ENCODE results near the gene DNAJC21. TPM values are rescaled to one million over a fixed set of nuclear protein-coding genes. Genes with fewer than 3 reads are reported as not detected.

Gene DNAJC21
- total RNA-seq, 2 experiments from 2014 or later: 47.9 to 50.4 TPM

DNA sequence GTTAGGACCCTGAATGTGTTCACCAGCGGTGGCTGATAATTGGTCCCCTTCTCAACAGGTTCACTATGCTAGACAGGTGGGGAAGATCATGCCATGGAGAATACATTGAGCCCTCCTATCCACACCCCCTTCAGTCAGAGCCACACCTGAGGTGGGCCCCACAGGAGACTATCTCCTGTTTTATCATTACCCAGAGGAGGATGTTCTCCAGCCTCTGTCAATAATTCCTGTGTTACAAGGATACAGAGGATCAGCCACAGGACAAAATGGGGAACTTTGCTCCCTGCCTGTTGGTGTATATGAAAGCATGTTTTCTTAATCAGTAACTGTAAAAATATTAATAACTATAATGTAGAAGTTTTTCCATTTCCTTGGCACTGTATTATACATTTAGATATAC, 40.0 kb upstream of the DNAJC21 start:
- Histone ChIP-seq H3K4me1 (ENCODE audit: insufficient read depth, low read length) (no peaks in the 10 kb centered on the region), H3K27ac (ENCODE audit: low read depth in 1 of 2, low read length in 2 of 2) (no peak overlapping the region), H3K27me3 (ENCODE audit: control insufficient read depth in 1 of 2, insufficient read depth in 2 of 2, low read length in 2 of 2) (no peaks in the 10 kb centered on the region), H3K36me3 (ENCODE audit: insufficient read depth, low read length) (no peaks in the 10 kb centered on the region), H3K4me3 (ENCODE audit: low read length) (no peak overlapping the region), H3K9me3 (ENCODE audit: control insufficient read depth in 1 of 2, insufficient read depth in 1 of 2, low read length in 2 of 2) (no peaks in the 10 kb centered on the region)
- no peaks in the 10 kb centered on the region for H3K9me3 Mint-ChIP-seq
- peaks cover 3% of the 10 kb centered on the region for H3K27me3 Mint-ChIP-seq
- intact Hi-C loops (cut with DNase I, micrococcal nuclease): no loop called here
- no peaks in the 10 kb centered on the region for H3K36me3 Mint-ChIP-seq (ENCODE audit: low read depth)
- H3K4me1 Mint-ChIP-seq (ENCODE audit: low read depth): no peaks in the 10 kb centered on the region
- ChIA-PET CTCF (no interaction called here), POLR2A (no interaction called here)
- no peak overlapping the region for H3K4me3 Mint-ChIP-seq
- TF ChIP-seq, protein P1, sequence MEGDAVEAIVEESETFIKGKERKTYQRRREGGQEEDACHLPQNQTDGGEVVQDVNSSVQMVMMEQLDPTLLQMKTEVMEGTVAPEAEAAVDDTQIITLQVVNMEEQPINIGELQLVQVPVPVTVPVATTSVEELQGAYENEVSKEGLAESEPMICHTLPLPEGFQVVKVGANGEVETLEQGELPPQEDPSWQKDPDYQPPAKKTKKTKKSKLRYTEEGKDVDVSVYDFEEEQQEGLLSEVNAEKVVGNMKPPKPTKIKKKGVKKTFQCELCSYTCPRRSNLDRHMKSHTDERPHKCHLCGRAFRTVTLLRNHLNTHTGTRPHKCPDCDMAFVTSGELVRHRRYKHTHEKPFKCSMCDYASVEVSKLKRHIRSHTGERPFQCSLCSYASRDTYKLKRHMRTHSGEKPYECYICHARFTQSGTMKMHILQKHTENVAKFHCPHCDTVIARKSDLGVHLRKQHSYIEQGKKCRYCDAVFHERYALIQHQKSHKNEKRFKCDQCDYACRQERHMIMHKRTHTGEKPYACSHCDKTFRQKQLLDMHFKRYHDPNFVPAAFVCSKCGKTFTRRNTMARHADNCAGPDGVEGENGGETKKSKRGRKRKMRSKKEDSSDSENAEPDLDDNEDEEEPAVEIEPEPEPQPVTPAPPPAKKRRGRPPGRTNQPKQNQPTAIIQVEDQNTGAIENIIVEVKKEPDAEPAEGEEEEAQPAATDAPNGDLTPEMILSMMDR (IDR thresholded peaks at IDR 0.05): no peak
- DNase-seq (no peak), ATAC-seq (ENCODE audit: poor library complexity) (no peak)
- no peak overlapping the region for H3K27ac Mint-ChIP-seq

DNA sequence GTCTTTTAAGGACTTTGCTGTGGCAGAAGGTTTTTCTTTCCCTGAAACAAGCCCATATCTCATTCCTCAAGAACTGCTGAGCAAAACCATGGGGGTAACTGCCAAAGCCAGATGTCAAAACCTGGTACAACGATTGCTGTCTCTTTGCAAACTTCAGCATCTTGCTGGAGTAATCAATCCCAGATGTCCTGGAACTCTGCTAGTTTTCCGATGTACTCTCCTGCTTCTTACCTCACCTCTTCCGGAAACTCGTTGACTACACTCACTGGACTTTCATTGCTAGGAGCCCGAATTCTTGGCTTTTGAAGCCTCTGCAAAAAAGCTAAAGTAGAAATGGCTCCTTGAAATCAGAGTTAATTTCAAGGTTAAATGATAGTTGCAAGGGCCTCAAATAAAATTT, 37.4 kb upstream of the DNAJC21 start:
- TF ChIP-seq, protein P1 (IDR thresholded peaks at IDR 0.05): no peak
- CTCF ChIA-PET: no interaction called here
- Histone ChIP-seq H3K36me3 (ENCODE audit: insufficient read depth, low read length) (no peaks in the 10 kb centered on the region), H3K27me3 (ENCODE audit: control insufficient read depth in 1 of 2, insufficient read depth in 2 of 2, low read length in 2 of 2) (no peaks in the 10 kb centered on the region), H3K4me1 (ENCODE audit: insufficient read depth, low read length) (no peaks in the 10 kb centered on the region), H3K27ac (ENCODE audit: low read depth in 1 of 2, low read length in 2 of 2) (no peak overlapping the region), H3K4me3 (ENCODE audit: low read length) (no peak overlapping the region), H3K9me3 (ENCODE audit: control insufficient read depth in 1 of 2, insufficient read depth in 1 of 2, low read length in 2 of 2) (no peaks in the 10 kb centered on the region)
- ATAC-seq (ENCODE audit: poor library complexity) (no peak), DNase-seq (no peak)
- intact Hi-C loops (cut with DNase I, micrococcal nuclease): no loop called here
- no peaks in the 10 kb centered on the region for H3K36me3 Mint-ChIP-seq (ENCODE audit: low read depth)
- H3K27me3 Mint-ChIP-seq: no peaks in the 10 kb centered on the region
- H3K4me3 Mint-ChIP-seq: no peak overlapping the region
- H3K9me3 Mint-ChIP-seq: no peaks in the 10 kb centered on the region
- no peaks in the 10 kb centered on the region for H3K4me1 Mint-ChIP-seq (ENCODE audit: low read depth)
- no peak overlapping the region for H3K27ac Mint-ChIP-seq
- POLR2A ChIA-PET: no interaction called here

DNA sequence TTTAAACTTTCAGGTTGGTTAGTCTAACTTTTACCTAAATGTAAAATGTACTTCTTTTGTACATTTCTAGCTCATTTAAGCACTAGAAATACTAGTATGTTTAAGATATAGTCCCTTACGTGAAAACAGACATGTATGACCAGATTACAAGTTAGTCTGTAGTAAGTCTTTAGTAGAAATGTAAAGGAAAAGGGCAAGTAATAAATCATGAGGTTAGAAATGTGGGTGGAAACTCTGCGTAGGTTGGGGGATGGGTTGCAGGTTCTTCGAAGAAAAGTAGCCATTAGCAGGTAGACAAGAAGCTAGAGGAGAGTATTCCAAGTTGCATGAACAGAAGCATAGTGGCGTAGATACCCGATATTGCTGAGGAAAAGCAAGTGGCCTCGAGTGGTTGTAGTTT, 36.9 kb upstream of the DNAJC21 start:
- intact Hi-C loops (cut with DNase I, micrococcal nuclease): no loop called here
- Mint-ChIP-seq H3K4me3 (no peak overlapping the region), H3K27ac (no peak overlapping the region), H3K9me3 (no peaks in the 10 kb centered on the region), H3K4me1 (ENCODE audit: low read depth) (no peaks in the 10 kb centered on the region), H3K36me3 (ENCODE audit: low read depth) (no peaks in the 10 kb centered on the region), H3K27me3 (no peaks in the 10 kb centered on the region)
- CTCF ChIA-PET: no interaction called here
- Histone ChIP-seq H3K4me1 (ENCODE audit: insufficient read depth, low read length) (no peaks in the 10 kb centered on the region), H3K4me3 (ENCODE audit: low read length) (no peak overlapping the region), H3K36me3 (ENCODE audit: insufficient read depth, low read length) (no peaks in the 10 kb centered on the region), H3K27ac (ENCODE audit: low read depth in 1 of 2, low read length in 2 of 2) (no peak overlapping the region), H3K9me3 (ENCODE audit: control insufficient read depth in 1 of 2, insufficient read depth in 1 of 2, low read length in 2 of 2) (no peaks in the 10 kb centered on the region), H3K27me3 (ENCODE audit: control insufficient read depth in 1 of 2, insufficient read depth in 2 of 2, low read length in 2 of 2) (no peaks in the 10 kb centered on the region)
- TF ChIP-seq, protein P1 (IDR thresholded peaks at IDR 0.05): no peak
- no peak for DNase-seq
- no peak for ATAC-seq (ENCODE audit: poor library complexity)
- POLR2A ChIA-PET: interaction anchor here (0.9 kb wide), 1 partner anchor 23 kb away, joined by 4 read pairs; the partner anchor contains the start of genes BRIX1 and RAD1

Measured in CD4-positive, alpha-beta T cell (primary cell).